Mucosa of descending colon (tissue), 3 donors: ENCODE data around the gene TRAF3. TPM values are rescaled to one million over a fixed set of nuclear protein-coding genes. Genes with fewer than 3 reads are reported as not detected.

Experiments
- ATAC-seq: fragments of 200-7000 bp; cut with Tn5 transposase; one replicate; pipeline ENCODE4 v1.9.1; 2020; ENCODE audit warnings: mild to moderate bottlenecking, moderate library complexity
- DNase-seq, 3 donors: peaks; one replicate each; pipeline ENCODE4 v3.0.0-alpha.2; 2020
- H3K36me3 ChIP-seq: fragments of 200-600 bp; one replicate; pipeline ENCODE4 v1.8.0; 2021; ENCODE audit warnings: low read depth, mild to moderate bottlenecking
- H3K4me1 ChIP-seq: fragments of 200-600 bp; one replicate; pipeline ENCODE4 v1.8.0; 2021; ENCODE audit warnings: low read depth, mild to moderate bottlenecking
- H3K4me3 ChIP-seq: fragments of 200-600 bp; one replicate; pipeline ENCODE4 v1.8.0; 2021; ENCODE audit warnings: mild to moderate bottlenecking
- H3K9me3 ChIP-seq: fragments of 200-600 bp; one replicate; pipeline ENCODE4 v1.8.0; 2021; ENCODE audit warnings: mild to moderate bottlenecking
- intact Hi-C, 2 donors: fragments of 100-400 bp; cut with DNase I in 1 of 2; cut with micrococcal nuclease in 1 of 2; formaldehyde crosslinking; loops; one replicate each; pipeline versions ENCODE4 v1.11.0 to v1.11.1; 2022; cut with DNase I, micrococcal nuclease
- total RNA-seq, 3 donors: library from RNA; stranded (reverse); fragmentation: NEBNext Ultra II Directional in 2 of 3; extraction: Animal tissue kit (Norgen Biotek cat#: 25700) in 2 of 3; gene quantifications; one replicate each; pipeline versions ENCODE4 v1.2.1 to v1.2.4, GENCODE V29; 2021 to 2023
- TF ChIP-seq, protein P1 (sequence below): fragments of 200-600 bp; IDR thresholded peaks from one replicate; pipeline ENCODE4 v1.8.0; 2022; ENCODE audit warnings: antibody characterized with exemption, mild to moderate bottlenecking
- donor health status: DM: no; HTN: no; CAD: no; lungs with moderate emphysema.
- donor health status: DM: no; HTN: no; CAD: no.
- donor health status: DM: no; HTN: yes; CAD: no.

TRAF3 gene
- total RNA-seq, 3 donors from 2014 or later, result 20.9 to 36.0 (median 21.3) TPM

- TF ChIP-seq, protein P1, sequence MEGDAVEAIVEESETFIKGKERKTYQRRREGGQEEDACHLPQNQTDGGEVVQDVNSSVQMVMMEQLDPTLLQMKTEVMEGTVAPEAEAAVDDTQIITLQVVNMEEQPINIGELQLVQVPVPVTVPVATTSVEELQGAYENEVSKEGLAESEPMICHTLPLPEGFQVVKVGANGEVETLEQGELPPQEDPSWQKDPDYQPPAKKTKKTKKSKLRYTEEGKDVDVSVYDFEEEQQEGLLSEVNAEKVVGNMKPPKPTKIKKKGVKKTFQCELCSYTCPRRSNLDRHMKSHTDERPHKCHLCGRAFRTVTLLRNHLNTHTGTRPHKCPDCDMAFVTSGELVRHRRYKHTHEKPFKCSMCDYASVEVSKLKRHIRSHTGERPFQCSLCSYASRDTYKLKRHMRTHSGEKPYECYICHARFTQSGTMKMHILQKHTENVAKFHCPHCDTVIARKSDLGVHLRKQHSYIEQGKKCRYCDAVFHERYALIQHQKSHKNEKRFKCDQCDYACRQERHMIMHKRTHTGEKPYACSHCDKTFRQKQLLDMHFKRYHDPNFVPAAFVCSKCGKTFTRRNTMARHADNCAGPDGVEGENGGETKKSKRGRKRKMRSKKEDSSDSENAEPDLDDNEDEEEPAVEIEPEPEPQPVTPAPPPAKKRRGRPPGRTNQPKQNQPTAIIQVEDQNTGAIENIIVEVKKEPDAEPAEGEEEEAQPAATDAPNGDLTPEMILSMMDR, result no peak
- no peak for DNase-seq
- H3K36me3 ChIP-seq, result no peaks in the 10 kb centered on the region
- H3K9me3 ChIP-seq, result no peaks in the 10 kb centered on the region
- H3K4me3 ChIP-seq, result no peak overlapping the region
- ATAC-seq, result no peak
- H3K4me1 ChIP-seq, result peaks cover 12% of the 10 kb centered on the region
- intact Hi-C loops, result no loop called here
Measured at GRCh38 chr14:102793531-102794328, 16.5 kb downstream of the TRAF3 start.

DNA sequence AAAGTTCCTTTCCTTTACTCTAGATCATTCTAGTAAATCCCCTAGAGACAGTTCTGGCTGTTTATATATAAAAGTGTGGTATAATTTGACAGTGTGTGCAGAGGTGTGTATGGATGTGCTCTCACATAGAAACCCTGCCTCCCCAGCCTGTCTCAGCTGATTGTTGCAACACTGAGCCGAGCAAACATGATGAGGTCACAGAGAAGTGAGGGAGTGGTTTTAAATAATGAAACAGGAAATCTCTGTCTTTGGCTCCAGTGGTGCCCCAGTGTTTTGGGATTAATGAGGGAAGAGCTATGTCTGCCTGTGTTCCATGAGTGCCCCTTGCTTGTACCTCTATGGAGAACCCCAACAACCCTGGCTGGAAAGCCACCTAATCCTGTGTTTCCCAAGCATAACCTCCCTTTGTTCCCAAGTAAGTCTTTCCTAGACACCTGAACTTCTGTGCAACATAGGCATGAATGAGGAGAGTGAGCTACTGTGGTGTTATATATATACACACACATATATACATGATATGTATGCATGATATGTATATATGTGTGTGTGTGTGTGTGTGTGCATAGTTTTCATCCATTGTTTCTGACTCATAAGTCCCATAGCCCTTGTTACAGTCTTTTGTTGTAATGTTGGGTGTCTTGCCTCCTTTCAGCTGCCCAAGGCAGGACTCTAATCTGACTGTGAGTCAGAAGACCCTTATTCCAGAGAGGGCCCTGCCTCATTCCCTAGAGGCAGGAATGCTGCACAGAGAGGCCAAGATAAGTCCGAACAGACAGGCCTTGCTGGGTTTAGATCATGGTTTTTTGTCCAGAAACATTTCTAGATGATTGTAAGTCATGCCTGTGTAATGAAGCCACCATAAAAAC is 18.0 kb downstream of the TRAF3 start:
- peaks cover 9% of the 10 kb centered on the region for H3K4me1 ChIP-seq
- no peaks in the 10 kb centered on the region for H3K36me3 ChIP-seq
- intact Hi-C loops, result no loop called here
- TF ChIP-seq, protein P1, result no peak
- H3K4me3 ChIP-seq, result no peak overlapping the region
- DNase-seq (peak in 2 of 3 donors; percentile 56 to 73), ATAC-seq (peak; percentile 98)
- no peaks in the 10 kb centered on the region for H3K9me3 ChIP-seq

- intact Hi-C loops, result no loop called here
- DNase-seq (no peak), ATAC-seq (no peak)
- TF ChIP-seq, protein P1, result no peak
- peaks cover 9% of the 10 kb centered on the region for H3K4me1 ChIP-seq
- no peak overlapping the region for H3K4me3 ChIP-seq
- H3K9me3 ChIP-seq, result no peaks in the 10 kb centered on the region
- H3K36me3 ChIP-seq, result no peaks in the 10 kb centered on the region
Measured at GRCh38 chr14:102796661-102797190, 19.5 kb downstream of the TRAF3 start.

GRCh38 chr14:102798926-102799325 is 21.7 kb downstream of the TRAF3 start:
- Histone ChIP-seq H3K36me3 (no peaks in the 10 kb centered on the region), H3K4me3 (no peak overlapping the region), H3K4me1 (peaks cover 9% of the 10 kb centered on the region), H3K9me3 (no peaks in the 10 kb centered on the region)
- intact Hi-C loops, result no loop called here
- no peak for ATAC-seq
- DNase-seq, result no peak
- TF ChIP-seq, protein P1, result no peak

DNA sequence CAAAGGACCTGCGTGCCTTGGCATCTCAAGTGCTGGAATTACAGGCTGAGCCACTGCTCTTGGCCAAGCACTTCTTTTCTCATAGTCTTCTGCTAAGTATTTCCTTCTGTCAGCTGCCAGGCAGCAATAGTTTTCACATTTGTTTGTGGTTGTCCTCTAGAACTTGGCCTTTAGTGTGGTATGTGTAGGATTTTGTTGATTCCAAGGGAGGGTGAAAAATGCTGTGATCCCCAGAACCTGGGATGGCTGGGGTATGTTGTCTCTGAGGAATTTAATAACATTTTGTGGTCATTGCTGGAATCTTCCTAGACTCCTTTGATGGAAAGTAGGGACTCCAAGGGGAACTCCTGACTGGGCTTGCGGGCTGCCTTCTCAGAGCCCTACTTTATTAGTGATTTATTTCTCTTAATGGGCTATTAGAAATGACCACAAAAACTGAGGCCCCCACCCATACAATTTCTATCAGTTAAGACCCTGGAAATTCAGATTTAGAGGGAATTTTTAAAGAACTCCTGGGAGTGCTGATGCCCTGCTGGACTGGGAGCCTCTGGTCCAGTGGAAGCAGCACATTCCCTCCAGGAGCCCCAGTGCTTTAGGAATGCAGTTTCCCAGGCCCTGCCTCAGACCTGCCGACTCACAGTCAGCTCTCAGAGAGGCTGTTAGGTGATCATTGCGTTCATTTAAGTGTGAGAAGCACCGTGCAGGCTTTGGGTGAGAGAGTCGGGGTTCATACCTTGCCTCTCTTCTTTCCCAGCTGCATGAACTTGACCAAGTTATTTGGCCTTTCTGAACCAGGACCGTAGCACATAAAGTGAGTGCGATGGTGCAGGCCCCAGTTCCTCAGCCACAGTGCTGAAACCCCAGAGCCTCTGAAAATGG is 22.7 kb downstream of the TRAF3 start:
- intact Hi-C loops, result no loop called here
- no peaks in the 10 kb centered on the region for H3K9me3 ChIP-seq
- no peak for ATAC-seq
- TF ChIP-seq, protein P1, result no peak
- H3K4me3 ChIP-seq, result no peak overlapping the region
- H3K36me3 ChIP-seq, result no peaks in the 10 kb centered on the region
- H3K4me1 ChIP-seq, result peaks cover 4% of the 10 kb centered on the region
- DNase-seq, result no peak
